ENCODE results near the gene SPINT1.
"Not testable (repeated sequence)": the region's sequence is repeated elsewhere in the genome, so short reads cannot be mapped to it uniquely, and the experiment has no call there.

SPINT1 gene

GRCh38 chr15:40859206-40859851, 15.5 kb downstream of the SPINT1 start:
- Histone ChIP-seq H3K4me3 (no peak overlapping the region), H3K27ac (no peak overlapping the region), H3K36me3 (ENCODE audit: insufficient read depth, low read length) (no peaks in the 10 kb centered on the region)

GRCh38 chr15:40861147-40861546, 17.3 kb downstream of the SPINT1 start:
- DNase-seq (ENCODE audit: low read depth, low spot score); H3K9me3 ChIP-seq (ENCODE audit: low read depth, low read length); H3K4me3 ChIP-seq; H3K27ac ChIP-seq; H3K36me3 ChIP-seq (ENCODE audit: insufficient read depth, low read length); H3K9ac ChIP-seq (ENCODE audit: insufficient read length): not testable (repeated sequence)

More at GRCh38 chr15:40859206-40859851, 15.5 kb downstream of the SPINT1 start:
- TF ChIP-seq EZH2 (IDR thresholded peaks at IDR 0.05) = no peak
- no peak for TF ChIP-seq FOXP2 (optimal IDR thresholded peaks at IDR 0.05; ENCODE audit: control extremely low read depth, extremely low read length, insufficient read depth)
- no peak for TF ChIP-seq POLR2AphosphoS5 (IDR thresholded peaks at IDR 0.05; ENCODE audit: borderline replicate concordance, low read depth, low read length)
- H3K9ac ChIP-seq (ENCODE audit: insufficient read length) = no peak overlapping the region
- peak; percentile 37 for DNase-seq (ENCODE audit: low read depth, low spot score)
- no peaks in the 10 kb centered on the region for H3K9me3 ChIP-seq (ENCODE audit: low read depth, low read length)

GRCh38 chr15:40863660-40864270, 19.9 kb downstream of the SPINT1 start:
- Histone ChIP-seq H3K9ac (ENCODE audit: insufficient read length) (no peak overlapping the region), H3K9me3 (ENCODE audit: low read depth, low read length) (no peaks in the 10 kb centered on the region), H3K27ac (no peak overlapping the region), H3K4me3 (no peak overlapping the region), H3K36me3 (ENCODE audit: insufficient read depth, low read length) (no peaks in the 10 kb centered on the region)
- TF ChIP-seq POLR2AphosphoS5 (IDR thresholded peaks at IDR 0.05; ENCODE audit: borderline replicate concordance, low read depth, low read length) = no peak
- TF ChIP-seq EZH2 (IDR thresholded peaks at IDR 0.05) = no peak
- TF ChIP-seq FOXP2 (optimal IDR thresholded peaks at IDR 0.05; ENCODE audit: control extremely low read depth, extremely low read length, insufficient read depth) = no peak
- DNase-seq (ENCODE audit: low read depth, low spot score) = no peak

GRCh38 chr15:40867199-40867598, 23.4 kb downstream of the SPINT1 start:
- Histone ChIP-seq H3K9ac (ENCODE audit: insufficient read length) (no peak overlapping the region), H3K27ac (no peak overlapping the region), H3K9me3 (ENCODE audit: low read depth, low read length) (no peaks in the 10 kb centered on the region), H3K4me3 (no peak overlapping the region), H3K36me3 (ENCODE audit: insufficient read depth, low read length) (no peaks in the 10 kb centered on the region)
- DNase-seq (ENCODE audit: low read depth, low spot score) = no peak
- TF ChIP-seq FOXP2 (optimal IDR thresholded peaks at IDR 0.05; ENCODE audit: control extremely low read depth, extremely low read length, insufficient read depth) (no peak), EZH2 (IDR thresholded peaks at IDR 0.05) (no peak), POLR2AphosphoS5 (IDR thresholded peaks at IDR 0.05; ENCODE audit: borderline replicate concordance, low read depth, low read length) (no peak)

- no peak overlapping the region for H3K27ac ChIP-seq
- H3K9ac ChIP-seq (ENCODE audit: insufficient read length) = no peak overlapping the region
- H3K9me3 ChIP-seq (ENCODE audit: low read depth, low read length) = no peaks in the 10 kb centered on the region
- H3K4me3 ChIP-seq = no peak overlapping the region
- no peak for DNase-seq (ENCODE audit: low read depth, low spot score)
- no peak for TF ChIP-seq POLR2AphosphoS5 (IDR thresholded peaks at IDR 0.05; ENCODE audit: borderline replicate concordance, low read depth, low read length)
- H3K36me3 ChIP-seq (ENCODE audit: insufficient read depth, low read length) = no peaks in the 10 kb centered on the region
These were observed 25.8 kb downstream of the SPINT1 start for GRCh38 chr15:40869686-40870085.

- Histone ChIP-seq H3K36me3 (ENCODE audit: insufficient read depth, low read length) (no peaks in the 10 kb centered on the region), H3K27ac (no peak overlapping the region), H3K9me3 (ENCODE audit: low read depth, low read length) (no peaks in the 10 kb centered on the region), H3K4me3 (no peak overlapping the region), H3K9ac (ENCODE audit: insufficient read length) (no peak overlapping the region)
- DNase-seq (ENCODE audit: low read depth, low spot score) = no peak
- TF ChIP-seq EZH2 (IDR thresholded peaks at IDR 0.05) (no peak), POLR2AphosphoS5 (IDR thresholded peaks at IDR 0.05; ENCODE audit: borderline replicate concordance, low read depth, low read length) (no peak)
These were observed 26.9 kb downstream of the SPINT1 start for GRCh38 chr15:40870716-40871115.

GRCh38 chr15:40871749-40872617, 28.1 kb downstream of the SPINT1 start:
- no peak overlapping the region for H3K27ac ChIP-seq
- no peak overlapping the region for H3K9ac ChIP-seq (ENCODE audit: insufficient read length)
- H3K4me3 ChIP-seq = no peak overlapping the region
- DNase-seq (ENCODE audit: low read depth, low spot score) = no peak
- TF ChIP-seq EZH2 (IDR thresholded peaks at IDR 0.05) (no peak), FOXP2 (optimal IDR thresholded peaks at IDR 0.05; ENCODE audit: control extremely low read depth, extremely low read length, insufficient read depth) (no peak), POLR2AphosphoS5 (IDR thresholded peaks at IDR 0.05; ENCODE audit: borderline replicate concordance, low read depth, low read length) (no peak)
- no peaks in the 10 kb centered on the region for H3K9me3 ChIP-seq (ENCODE audit: low read depth, low read length)
- no peaks in the 10 kb centered on the region for H3K36me3 ChIP-seq (ENCODE audit: insufficient read depth, low read length)

GRCh38 chr15:40872791-40873693, 29.2 kb downstream of the SPINT1 start:
- TF ChIP-seq EZH2 (IDR thresholded peaks at IDR 0.05) (no peak), POLR2AphosphoS5 (IDR thresholded peaks at IDR 0.05; ENCODE audit: borderline replicate concordance, low read depth, low read length) (no peak), FOXP2 (optimal IDR thresholded peaks at IDR 0.05; ENCODE audit: control extremely low read depth, extremely low read length, insufficient read depth) (no peak)
- no peak overlapping the region for H3K27ac ChIP-seq

More at GRCh38 chr15:40872791-40873693, 29.2 kb downstream of the SPINT1 start:
- Histone ChIP-seq H3K36me3 (ENCODE audit: insufficient read depth, low read length) (no peaks in the 10 kb centered on the region), H3K9me3 (ENCODE audit: low read depth, low read length) (no peaks in the 10 kb centered on the region), H3K9ac (ENCODE audit: insufficient read length) (no peak overlapping the region), H3K4me3 (peak overlapping the region; percentile 89)
- DNase-seq (ENCODE audit: low read depth, low spot score) = no peak
